22Rv1 (cell line): Measurements from ENCODE around the gene EYA2.

Experiments used
- ZFX ChIP-seq: fragments of 450-650 bp; IDR thresholded peaks from 2 replicates; pipeline ENCODE4 v1.6.1; 2017; ENCODE audit warnings: antibody characterized with exemption, borderline replicate concordance
- TF ChIP-seq, protein P1 (sequence below): fragments of 450-650 bp; IDR thresholded peaks from 2 replicates; pipeline ENCODE4 v1.5.1; 2017; ENCODE audit warnings: mild to moderate bottlenecking

- TF ChIP-seq, protein P1, sequence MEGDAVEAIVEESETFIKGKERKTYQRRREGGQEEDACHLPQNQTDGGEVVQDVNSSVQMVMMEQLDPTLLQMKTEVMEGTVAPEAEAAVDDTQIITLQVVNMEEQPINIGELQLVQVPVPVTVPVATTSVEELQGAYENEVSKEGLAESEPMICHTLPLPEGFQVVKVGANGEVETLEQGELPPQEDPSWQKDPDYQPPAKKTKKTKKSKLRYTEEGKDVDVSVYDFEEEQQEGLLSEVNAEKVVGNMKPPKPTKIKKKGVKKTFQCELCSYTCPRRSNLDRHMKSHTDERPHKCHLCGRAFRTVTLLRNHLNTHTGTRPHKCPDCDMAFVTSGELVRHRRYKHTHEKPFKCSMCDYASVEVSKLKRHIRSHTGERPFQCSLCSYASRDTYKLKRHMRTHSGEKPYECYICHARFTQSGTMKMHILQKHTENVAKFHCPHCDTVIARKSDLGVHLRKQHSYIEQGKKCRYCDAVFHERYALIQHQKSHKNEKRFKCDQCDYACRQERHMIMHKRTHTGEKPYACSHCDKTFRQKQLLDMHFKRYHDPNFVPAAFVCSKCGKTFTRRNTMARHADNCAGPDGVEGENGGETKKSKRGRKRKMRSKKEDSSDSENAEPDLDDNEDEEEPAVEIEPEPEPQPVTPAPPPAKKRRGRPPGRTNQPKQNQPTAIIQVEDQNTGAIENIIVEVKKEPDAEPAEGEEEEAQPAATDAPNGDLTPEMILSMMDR, result no peak
- TF ChIP-seq ZFX, result no peak
Observed at GRCh38 chr20:46850416-46850815, 44.2 kb upstream of the EYA2 start.
